IMR-90 (cell line): ENCODE data around the gene GJD2. TPM values are rescaled to one million over a fixed set of nuclear protein-coding genes. Genes with fewer than 3 reads are reported as not detected.

ENCODE experiments used
- ATAC-seq: fragments of 200-7000 bp; cut with Tn5 transposase; 2 replicates; pipeline ENCODE4 v1.9.1; 2020; ENCODE audit warnings: low read depth, mild to moderate bottlenecking, moderate library complexity
- BruUV-seq: library from RNA; stranded (reverse); fragments of 400-500 nt; replicated peaks from 2 replicates; lab custom pipeline; 2021; lab: Mats Ljungman, UMichigan
- CTCF ChIA-PET: fragments of 300-600 bp; formaldehyde crosslinking; extraction: SDS; loops from one replicate; lab custom pipeline; 2021; ENCODE audit warnings: antibody characterized with exemption; lab: Yijun Ruan, JAX
- POLR2A ChIA-PET: fragments of 300-600 bp; sonication (Branson Sonifier 250); formaldehyde crosslinking; loops from one replicate; lab custom pipeline; 2022; ENCODE audit warnings: antibody characterized with exemption; ENCODE audit not compliant: unreplicated experiment; lab: Charles Lee
- DNase-seq: peaks from one replicate; pipeline ENCODE4 v3.0.0; 2013
- H2AFZ ChIP-seq: replicated peaks from 2 replicates; pipeline ENCODE3; 2013; ENCODE audit warnings: low read length, mild to moderate bottlenecking; ENCODE audit not compliant: poor library complexity
- H2AK5ac ChIP-seq: 2 replicates; pipeline ENCODE4 v1.6.1; 2013; ENCODE audit warnings: low read depth, low read length, inconsistent platforms
- H2AK9ac ChIP-seq: replicated peaks from 2 replicates; pipeline ENCODE3; 2013; ENCODE audit warnings: mild to moderate bottlenecking, low read depth, low read length, moderate library complexity; ENCODE audit not compliant: poor library complexity
- H2BK120ac ChIP-seq: 2 replicates; pipeline ENCODE4 v1.6.1; 2013; ENCODE audit warnings: low read depth, low read length, inconsistent platforms
- H2BK15ac ChIP-seq: 3 replicates; pipeline ENCODE4 v1.6.1; 2013; ENCODE audit warnings: low read depth, low read length, inconsistent platforms
- H2BK20ac ChIP-seq: 2 replicates; pipeline ENCODE4 v1.6.1; 2013; ENCODE audit warnings: low read depth, mild to moderate bottlenecking, inconsistent platforms, low read length, moderate library complexity
- H2BK5ac ChIP-seq: 2 replicates; pipeline ENCODE4 v1.6.1; 2013; ENCODE audit warnings: mild to moderate bottlenecking, low read depth, low read length, inconsistent platforms; ENCODE audit not compliant: poor library complexity, severe bottlenecking
- H3K14ac ChIP-seq: replicated peaks from 2 replicates; pipeline ENCODE4 v1.6.1; 2013; ENCODE audit warnings: low read depth, low read length, inconsistent platforms
- H3K18ac ChIP-seq: 2 replicates; pipeline ENCODE4 v1.6.1; 2013; ENCODE audit warnings: low read depth, low read length, control low read depth
- H3K23ac ChIP-seq: 2 replicates; pipeline ENCODE4 v1.6.1; 2013; ENCODE audit warnings: low read depth, low read length, inconsistent platforms
- H3K27ac ChIP-seq: 2 replicates; pipeline ENCODE4 v1.5.1; 2013; ENCODE audit warnings: mild to moderate bottlenecking, control low read depth, low read length; ENCODE audit not compliant: insufficient read depth
- H3K27me3 ChIP-seq: 2 replicates; pipeline ENCODE4 v1.6.1; 2013; ENCODE audit warnings: low read length; ENCODE audit not compliant: control insufficient read depth, insufficient read depth
- H3K36me3 ChIP-seq: 2 replicates; pipeline ENCODE4 v1.6.1; 2013; ENCODE audit warnings: low read length, mixed read lengths; ENCODE audit not compliant: control insufficient read depth, insufficient read depth
- H3K4ac ChIP-seq: 2 replicates; pipeline ENCODE4 v1.6.1; 2013; ENCODE audit warnings: low read depth, low read length, inconsistent platforms
- H3K4me1 ChIP-seq: 2 replicates; pipeline ENCODE4 v1.6.1; 2013; ENCODE audit warnings: low read length, mixed read lengths; ENCODE audit not compliant: control insufficient read depth, insufficient read depth
- H3K4me2 ChIP-seq: 2 replicates; pipeline ENCODE4 v1.6.1; 2013; ENCODE audit warnings: low read depth, mild to moderate bottlenecking, control low read depth, low read length, moderate library complexity
- H3K4me3 ChIP-seq: 2 replicates; pipeline ENCODE4 v1.5.1; 2013; ENCODE audit warnings: low read depth, mild to moderate bottlenecking, control low read depth, low read length, moderate library complexity; ENCODE audit not compliant: insufficient read depth
- H3K56ac ChIP-seq: 2 replicates; pipeline ENCODE4 v1.6.1; 2013; ENCODE audit warnings: low read length, inconsistent platforms; ENCODE audit not compliant: insufficient read depth; ENCODE audit errors: extremely low read depth
- H3K79me1 ChIP-seq, 2 experiments: 2 replicates each; pipeline ENCODE4 v1.6.1; 2013; ENCODE audit warnings: low read length in 2 of 2, inconsistent platforms in 1 of 2, low read depth in 1 of 2
- H3K9ac ChIP-seq: 2 replicates; pipeline ENCODE4 v1.6.1; 2013; ENCODE audit warnings: low read depth, low read length, control low read depth
- H3K9me1 ChIP-seq: 2 replicates; pipeline ENCODE4 v1.6.1; 2013; ENCODE audit warnings: low read length, inconsistent platforms; ENCODE audit not compliant: insufficient read depth
- H3K9me3 ChIP-seq: 2 replicates; pipeline ENCODE4 v1.6.1; 2013; ENCODE audit warnings: low read length; ENCODE audit not compliant: control insufficient read depth, insufficient read depth
- H4K20me1 ChIP-seq: 2 replicates; pipeline ENCODE4 v1.6.1; 2013; ENCODE audit warnings: low read length, inconsistent platforms; ENCODE audit not compliant: insufficient read depth
- H4K5ac ChIP-seq: 2 replicates; pipeline ENCODE4 v1.6.1; 2013; ENCODE audit warnings: mild to moderate bottlenecking, low read depth, low read length, control low read depth
- H4K8ac ChIP-seq, 2 experiments: 2 replicates each; pipeline ENCODE4 v1.6.1; 2013; ENCODE audit warnings: low read depth in 2 of 2, low read length in 2 of 2, control low read depth in 1 of 2, inconsistent platforms in 1 of 2
- H4K91ac ChIP-seq: 2 replicates; pipeline ENCODE4 v1.6.1; 2013; ENCODE audit warnings: low read depth, low read length, inconsistent platforms; ENCODE audit not compliant: insufficient read depth
- BHLHE40 ChIP-seq: fragments of 150-350 bp; IDR thresholded peaks from 2 replicates; pipeline ENCODE4 v1.6.1; 2016; ENCODE audit warnings: mild to moderate bottlenecking, low read depth, low read length
- CHD1 ChIP-seq: IDR thresholded peaks from 2 replicates; pipeline ENCODE4 v1.6.1; 2012; ENCODE audit warnings: low read depth, low read length, improper control_type of control experiment
- ELK1 ChIP-seq: fragments of 150-350 bp; IDR thresholded peaks from 2 replicates; pipeline ENCODE4 v1.6.1; 2016; ENCODE audit warnings: low read depth, mild to moderate bottlenecking, low read length, moderate library complexity, borderline replicate concordance
- FOS ChIP-seq: fragments of 150-350 bp; IDR thresholded peaks from 2 replicates; pipeline ENCODE4 v1.6.1; 2016; ENCODE audit warnings: low read depth, low read length
- MAFK ChIP-seq: IDR thresholded peaks from 2 replicates; pipeline ENCODE4 v1.6.1; 2012; ENCODE audit warnings: low read depth, low read length, improper control_type of control experiment
- MXI1 ChIP-seq: IDR thresholded peaks from 2 replicates; pipeline ENCODE4 v1.6.1; 2012; ENCODE audit warnings: low read depth, mild to moderate bottlenecking, low read length, moderate library complexity, borderline replicate concordance
- NFE2L2 ChIP-seq: fragments of 150-350 bp; IDR thresholded peaks from 2 replicates; pipeline ENCODE4 v1.6.1; 2016; ENCODE audit warnings: low read depth, mild to moderate bottlenecking, low read length
- POLR2A ChIP-seq: IDR thresholded peaks from 2 replicates; pipeline ENCODE4 v1.6.1; 2012; ENCODE audit warnings: mild to moderate bottlenecking, low read depth, low read length
- RAD21 ChIP-seq: IDR thresholded peaks from 2 replicates; pipeline ENCODE4 v1.6.1; 2012; ENCODE audit warnings: low read length, improper control_type of control experiment
- RCOR1 ChIP-seq: IDR thresholded peaks from 2 replicates; pipeline ENCODE4 v1.6.1; 2012; ENCODE audit warnings: mild to moderate bottlenecking, low read length, improper control_type of control experiment; ENCODE audit not compliant: insufficient replicate concordance
- RFX5 ChIP-seq: IDR thresholded peaks from 2 replicates; pipeline ENCODE4 v1.8.0; 2012; ENCODE audit warnings: low read depth, mild to moderate bottlenecking, low read length, moderate library complexity
- SMC3 ChIP-seq: fragments of 150-350 bp; IDR thresholded peaks from 2 replicates; pipeline ENCODE4 v1.6.1; 2016; ENCODE audit warnings: low read depth, mild to moderate bottlenecking, antibody characterized with exemption, low read length, moderate library complexity
- USF2 ChIP-seq: fragments of 150-350 bp; IDR thresholded peaks from 2 replicates; pipeline ENCODE4 v1.6.1; 2017; ENCODE audit warnings: mild to moderate bottlenecking, antibody characterized with exemption, low read length, low read depth
- WGBS, 2 experiments: methylation state at CpG; one replicate each; pipeline versions ENCODE4 v1.1.5 to v1.1.7; 2013; ENCODE audit warnings: missing lambda C conversion rate in 2 of 2; ENCODE audit not compliant: insufficient read length in 1 of 2; ENCODE audit errors: extremely low coverage in 2 of 2; 5-methylcytosine and 5-hydroxymethylcytosine counted together
- dilution Hi-C: fragments of 300-500 bp; cut with HindIII; formaldehyde crosslinking; loops from one replicate; pipeline ENCODE4 v1.14.3; 2018; ENCODE audit warnings: low sequenced_read_pairs; ENCODE audit not compliant: unreplicated experiment
- in situ Hi-C: fragments of 300-500 bp; cut with MboI; formaldehyde crosslinking; loops from 3 replicates; pipeline ENCODE4 v1.14.3; 2019; ENCODE audit warnings: low sequenced_read_pairs, inconsistent platforms, mixed read lengths
- intact Hi-C: fragments of 100-400 bp; cut with micrococcal nuclease; formaldehyde crosslinking; loops from 2 replicates; pipeline ENCODE4 v1.10.0; 2022
- polyA plus RNA-seq, 3 experiments: library from polyadenylated mRNA; depleted of rRNA; stranded (reverse); fragments of >200 nt; gene quantifications; 2 replicates each; pipeline ENCODE4 v1.2.3, GENCODE V29; 2012; ENCODE audit warnings: low replicate concordance in 1 of 3
- total RNA-seq: library from RNA; depleted of rRNA; stranded (reverse); fragments of >200 nt; gene quantifications from 2 replicates; pipeline ENCODE4 v1.2.3, GENCODE V29; 2012
- TF ChIP-seq, protein P1 (sequence below): conservative IDR thresholded peaks from 2 replicates; pipeline ENCODE4 v1.5.1; 2012; ENCODE audit warnings: mild to moderate bottlenecking, low read depth, low read length, improper control_type of control experiment

Gene GJD2
- total and polyA plus RNA-seq, 2 of the 4 experiments (the other 2 are of a cell fraction) = not detected

- Histone ChIP-seq H2AFZ (no peak overlapping the region), H3K23ac (no peak overlapping the region), H3K27ac (no peak overlapping the region), H3K9me1 (peaks cover 4% of the 10 kb centered on the region; the same call in 1 of the 2 replicates), H3K18ac (no peak overlapping the region), H3K4me2 (no peak overlapping the region), H2BK15ac (no peak overlapping the region), H3K56ac (no peak overlapping the region), H3K27me3 (0 out of 2 replicates have a peak, but pooled peaks cover 2% of the 10 kb centered on the region), H4K91ac (no peak overlapping the region), H2AK5ac (no peak overlapping the region), H2BK120ac (no peak overlapping the region), H2BK20ac (no peak overlapping the region), H3K4ac (no peak overlapping the region), H3K79me1 (no peaks in the 10 kb centered on the region), H3K36me3 (no peaks in the 10 kb centered on the region), H3K14ac (no peak overlapping the region), H3K4me3 (no peak overlapping the region), H4K8ac (no peak overlapping the region), H4K5ac (no peak overlapping the region), H3K4me1 (peaks cover 17% of the 10 kb centered on the region), H2BK5ac (no peak overlapping the region), H3K9ac (no peak overlapping the region), H3K9me3 (no peaks in the 10 kb centered on the region), H2AK9ac (no peak overlapping the region), H4K20me1 (no peaks in the 10 kb centered on the region)
- POLR2A ChIA-PET = no interaction called here
- in situ Hi-C loops (no loop called here), dilution Hi-C loops (no loop called here), intact Hi-C loops (loop anchor here (5.0 kb wide), 1 partner anchor 83 kb away; the partner anchor contains the start of gene ACTC1)
- TF ChIP-seq RCOR1 = no peak
- TF ChIP-seq, protein P1, sequence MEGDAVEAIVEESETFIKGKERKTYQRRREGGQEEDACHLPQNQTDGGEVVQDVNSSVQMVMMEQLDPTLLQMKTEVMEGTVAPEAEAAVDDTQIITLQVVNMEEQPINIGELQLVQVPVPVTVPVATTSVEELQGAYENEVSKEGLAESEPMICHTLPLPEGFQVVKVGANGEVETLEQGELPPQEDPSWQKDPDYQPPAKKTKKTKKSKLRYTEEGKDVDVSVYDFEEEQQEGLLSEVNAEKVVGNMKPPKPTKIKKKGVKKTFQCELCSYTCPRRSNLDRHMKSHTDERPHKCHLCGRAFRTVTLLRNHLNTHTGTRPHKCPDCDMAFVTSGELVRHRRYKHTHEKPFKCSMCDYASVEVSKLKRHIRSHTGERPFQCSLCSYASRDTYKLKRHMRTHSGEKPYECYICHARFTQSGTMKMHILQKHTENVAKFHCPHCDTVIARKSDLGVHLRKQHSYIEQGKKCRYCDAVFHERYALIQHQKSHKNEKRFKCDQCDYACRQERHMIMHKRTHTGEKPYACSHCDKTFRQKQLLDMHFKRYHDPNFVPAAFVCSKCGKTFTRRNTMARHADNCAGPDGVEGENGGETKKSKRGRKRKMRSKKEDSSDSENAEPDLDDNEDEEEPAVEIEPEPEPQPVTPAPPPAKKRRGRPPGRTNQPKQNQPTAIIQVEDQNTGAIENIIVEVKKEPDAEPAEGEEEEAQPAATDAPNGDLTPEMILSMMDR = no peak
- TF ChIP-seq SMC3 = no peak
- no peak for TF ChIP-seq CHD1
- TF ChIP-seq POLR2A = no peak
- no peak for TF ChIP-seq ELK1
- TF ChIP-seq RAD21 = no peak
- TF ChIP-seq MXI1 = no peak
- TF ChIP-seq MAFK = no peak
- TF ChIP-seq BHLHE40 = no peak
- TF ChIP-seq NFE2L2 = no peak
- TF ChIP-seq RFX5 = no peak
- TF ChIP-seq FOS = no peak
- TF ChIP-seq USF2 = no peak
- BruUV-seq = no TSS peak
- 73% methylated on average over 2 of the region's 5 CpGs; no CpG with 5 or more reads in 1 of the 2 experiments for WGBS, 2 experiments
- DNase-seq = no peak
- CTCF ChIA-PET = no interaction called here
- ATAC-seq = no peak
Measured at GRCh38 chr15:34714476-34715121, 40.2 kb downstream of the GJD2 start.
